Common myeloid progenitor, CD34-positive (primary cell): ENCODE measurements around the gene KAZN.

ENCODE experiments used
- CTCF ChIA-PET: fragments of 350-600 bp; sonication (Branson Sonifier 250); formaldehyde crosslinking; loops from one replicate; lab custom pipeline; 2021; ENCODE audit warnings: antibody characterized with exemption; lab: Charles Lee
- POLR2A ChIA-PET: fragments of 350-600 bp; sonication (Branson Sonifier 250); formaldehyde crosslinking; loops from one replicate; lab custom pipeline; 2021; ENCODE audit warnings: antibody characterized with exemption; lab: Charles Lee
- DNase-seq, 3 donors: peaks; one replicate each; pipeline versions ENCODE4 v3.0.0 to v3.0.0-alpha.2; 2013
- H3K27ac ChIP-seq, 2 experiments: 1 replicate in 1 of 2; 2 replicates in 1 of 2; pipeline ENCODE4 v1.7.0; 2013; ENCODE audit warnings: inconsistent platforms in 2 of 2, low read length in 2 of 2, mild to moderate bottlenecking in 2 of 2, low read depth in 1 of 2, moderate library complexity in 1 of 2; ENCODE audit not compliant: severe bottlenecking in 2 of 2, insufficient read depth in 1 of 2, poor library complexity in 1 of 2
- H3K27me3 ChIP-seq, 5 experiments: replicated peaks in 2 of 5; 1 replicate in 3 of 5; 2 replicates in 2 of 5; pipeline versions ENCODE4 v1.6.1 to v1.7.0; 2013; ENCODE audit warnings: low read length in 4 of 5, mild to moderate bottlenecking in 2 of 5, moderate library complexity in 2 of 5, inconsistent platforms in 1 of 5; ENCODE audit not compliant: insufficient read depth in 5 of 5, control insufficient read depth in 4 of 5
- H3K36me3 ChIP-seq, 4 experiments: 1 replicate in 2 of 4; 2 replicates in 2 of 4; pipeline versions ENCODE4 v1.6.1 to v1.7.0; 2013; ENCODE audit warnings: low read length in 3 of 4, control low read depth in 1 of 4, mild to moderate bottlenecking in 1 of 4; ENCODE audit not compliant: control insufficient read depth in 4 of 4, insufficient read depth in 4 of 4
- H3K4me1 ChIP-seq, 4 experiments: 1 replicate in 3 of 4; 2 replicates in 1 of 4; pipeline versions ENCODE4 v1.6.1 to v1.7.1; 2013; ENCODE audit warnings: low read length in 3 of 4, mild to moderate bottlenecking in 3 of 4, control low read depth in 1 of 4, inconsistent platforms in 1 of 4, moderate library complexity in 1 of 4; ENCODE audit not compliant: control insufficient read depth in 4 of 4, insufficient read depth in 4 of 4; ENCODE audit errors: control extremely low read depth in 1 of 4
- H3K4me3 ChIP-seq, 7 experiments: 1 replicate in 4 of 7; 2 replicates in 3 of 7; pipeline versions ENCODE4 v1.5.1 to v1.7.0; 2013; ENCODE audit warnings: mild to moderate bottlenecking in 7 of 7, low read length in 6 of 7, moderate library complexity in 6 of 7, inconsistent platforms in 2 of 7, low read depth in 2 of 7, control low read depth in 1 of 7; ENCODE audit not compliant: insufficient read depth in 4 of 7, control insufficient read depth in 1 of 7; ENCODE audit errors: extremely low read depth in 1 of 7
- H3K9me3 ChIP-seq, 5 experiments: 1 replicate in 4 of 5; 2 replicates in 1 of 5; pipeline versions ENCODE4 v1.6.1 to v1.7.1; 2013; ENCODE audit warnings: low read length in 4 of 5, mild to moderate bottlenecking in 2 of 5, inconsistent platforms in 1 of 5, low read depth in 1 of 5, moderate library complexity in 1 of 5; ENCODE audit not compliant: control insufficient read depth in 4 of 5, insufficient read depth in 2 of 5; ENCODE audit errors: control extremely low read depth in 1 of 5
- WGBS: methylation state at CpG from one replicate; pipeline ENCODE4 v1.1.5; 2013; ENCODE audit not compliant: insufficient coverage; 5-methylcytosine and 5-hydroxymethylcytosine counted together

The KAZN gene

DNA sequence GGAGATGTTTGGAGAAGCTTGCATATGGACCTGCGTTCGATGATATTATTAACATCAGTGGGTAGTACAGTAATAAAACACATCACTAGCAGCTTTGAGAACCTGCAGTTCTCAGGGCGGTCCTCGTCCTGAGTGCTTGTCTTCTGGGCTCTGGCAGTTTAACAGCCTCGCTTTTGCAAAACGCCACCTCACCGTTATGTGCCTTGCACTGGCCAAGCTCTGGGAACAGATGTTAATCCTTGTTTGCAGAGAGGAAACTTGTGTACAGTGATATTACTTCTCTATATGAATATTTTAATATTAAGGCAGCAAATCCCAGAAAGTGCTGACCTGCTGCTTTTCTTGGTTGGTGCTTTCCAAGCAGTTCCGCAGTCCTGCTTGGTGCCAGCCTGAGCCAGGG, 387.7 kb downstream of the KAZN start:
- Histone ChIP-seq H3K4me1 (no peaks in the 10 kb centered on the region), H3K4me3 (no peak overlapping the region), H3K9me3 (no peaks in the 10 kb centered on the region), H3K36me3 (no peaks in the 10 kb centered on the region), H3K27ac (no peak overlapping the region), H3K27me3 (no peaks in the 10 kb centered on the region)
- CTCF ChIA-PET: no interaction called here
- WGBS: 99% methylated on average over 7 of the region's 8 CpGs
- POLR2A ChIA-PET: no interaction called here
- DNase-seq: no peak

DNA sequence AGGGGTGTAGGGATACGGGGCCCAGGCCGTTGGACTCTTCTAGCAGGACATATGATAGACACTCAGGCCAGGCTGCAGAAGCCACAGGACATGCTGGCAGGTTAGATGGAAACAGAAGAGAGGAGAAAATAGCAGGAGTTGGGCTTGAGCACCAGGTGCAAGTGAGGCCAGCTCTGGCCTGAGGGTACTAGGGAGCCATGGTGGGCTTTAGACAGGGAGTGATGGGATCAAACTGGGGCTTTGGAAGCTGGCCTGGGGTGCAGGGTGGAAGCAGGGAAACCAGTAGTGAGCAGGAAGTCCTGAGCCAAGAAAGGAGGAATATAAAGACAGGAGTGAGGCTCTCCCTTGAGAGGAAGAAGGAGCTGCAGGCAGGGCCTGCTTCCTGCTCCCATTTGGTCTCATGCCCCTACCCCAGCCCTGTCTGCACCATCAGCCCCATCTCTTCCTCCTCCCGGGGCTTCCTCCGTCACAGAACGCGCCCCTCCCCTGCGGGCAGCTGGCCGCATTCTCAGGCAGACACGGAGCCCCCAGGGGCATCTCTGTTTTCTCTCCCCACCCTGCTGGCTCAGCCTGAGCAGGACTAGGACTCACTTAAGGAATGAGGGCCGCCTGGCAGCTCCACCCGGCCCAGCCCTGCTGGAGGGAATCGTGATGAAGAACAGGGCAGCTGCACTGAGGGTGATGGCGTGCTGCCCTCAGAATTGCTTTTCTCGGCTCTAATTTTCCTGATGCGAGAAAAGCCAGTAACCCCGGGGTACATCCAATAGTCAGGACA, 389.5 kb downstream of the KAZN start:
- ChIA-PET POLR2A (interaction anchor here (0.7 kb wide), 1 partner anchor 9 kb away, joined by 3 read pairs; no protein-coding TSS in a partner anchor), CTCF (no interaction called here)
- H3K4me1 ChIP-seq: no peaks in the 10 kb centered on the region
- no peak for DNase-seq
- no peak overlapping the region for H3K27ac ChIP-seq
- no peaks in the 10 kb centered on the region for H3K9me3 ChIP-seq
- H3K36me3 ChIP-seq: no peaks in the 10 kb centered on the region
- 92% methylated on average over 11 of the region's 16 CpGs for WGBS
- no peak overlapping the region for H3K4me3 ChIP-seq
- no peaks in the 10 kb centered on the region for H3K27me3 ChIP-seq

DNA sequence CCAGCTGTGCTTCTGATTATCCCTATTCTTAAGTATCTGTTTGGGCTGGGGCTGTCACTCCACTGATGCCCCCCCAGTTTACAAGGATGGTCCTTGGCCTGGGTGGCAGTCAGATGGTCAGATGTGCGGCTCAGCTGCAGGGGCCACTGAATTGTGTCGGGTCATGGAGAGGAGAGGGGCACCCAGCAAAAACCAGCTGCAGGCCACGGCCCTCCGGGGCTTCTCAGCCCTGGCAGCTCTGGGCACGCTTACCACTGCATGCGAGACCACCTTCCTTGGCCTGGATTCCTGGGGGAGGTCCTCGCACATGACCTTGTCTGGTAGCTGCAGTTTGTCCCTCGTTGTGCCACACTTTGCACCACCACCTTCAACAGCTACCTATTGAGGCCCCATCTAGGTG, 390.2 kb downstream of the KAZN start:
- H3K36me3 ChIP-seq: no peaks in the 10 kb centered on the region
- no peaks in the 10 kb centered on the region for H3K9me3 ChIP-seq
- CTCF ChIA-PET: interaction anchor here (0.6 kb wide), 1 partner anchor 48 kb away, joined by 3 read pairs; no protein-coding TSS in a partner anchor
- H3K27me3 ChIP-seq: no peaks in the 10 kb centered on the region
- no peaks in the 10 kb centered on the region for H3K4me1 ChIP-seq
- no peak for DNase-seq
- no peak overlapping the region for H3K27ac ChIP-seq
- POLR2A ChIA-PET: no interaction called here
- 97% methylated on average over 8 of the region's 8 CpGs for WGBS
- no peak overlapping the region for H3K4me3 ChIP-seq

DNA sequence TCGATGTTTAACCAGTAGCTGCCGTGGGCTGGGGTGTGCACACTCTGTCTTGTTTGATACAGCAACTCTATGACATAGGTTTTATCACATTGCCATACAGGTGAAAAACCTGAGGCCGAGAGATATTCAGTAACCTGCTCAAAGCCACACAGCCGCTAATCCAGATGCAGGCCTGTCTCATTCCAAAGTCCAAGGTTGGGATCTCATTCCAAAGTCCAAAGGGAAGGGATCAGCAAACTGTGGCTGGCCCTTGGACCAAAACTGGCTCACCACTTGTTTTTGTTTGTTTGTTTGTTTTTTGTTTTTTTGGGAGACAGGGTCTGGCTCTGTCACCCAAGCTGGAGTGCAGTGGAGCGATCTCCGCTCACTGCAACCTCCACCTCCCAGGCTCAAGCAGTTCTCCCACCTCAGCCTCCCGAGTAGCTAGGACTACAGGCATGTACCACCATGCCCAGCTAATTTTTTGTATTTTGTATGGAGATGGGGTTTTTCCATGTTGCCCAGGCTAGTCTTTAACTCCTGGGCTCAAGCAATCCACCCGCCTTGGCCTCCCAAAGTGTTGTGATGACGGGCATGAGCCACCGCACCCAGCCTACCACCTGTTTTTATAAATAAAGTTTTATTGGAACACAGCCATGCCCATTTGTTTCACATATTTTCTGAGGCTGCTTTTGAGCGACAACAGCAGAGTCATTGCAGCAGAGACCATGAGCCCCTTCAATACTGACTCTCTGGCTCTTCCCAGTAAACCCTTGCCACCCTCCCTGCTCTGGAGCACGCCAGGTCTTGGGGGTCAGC, 391.6 kb downstream of the KAZN start:
- no peaks in the 10 kb centered on the region for H3K27me3 ChIP-seq
- 100% methylated on average over 7 of the region's 12 CpGs for WGBS
- H3K27ac ChIP-seq: no peak overlapping the region
- H3K4me1 ChIP-seq: peaks cover 0 to 4% (median 0%) of the 10 kb centered on the region in 4 experiments
- POLR2A ChIA-PET: no interaction called here
- no peak overlapping the region for H3K4me3 ChIP-seq
- CTCF ChIA-PET: no interaction called here
- DNase-seq: no peak
- H3K9me3 ChIP-seq: no peaks in the 10 kb centered on the region
- no peaks in the 10 kb centered on the region for H3K36me3 ChIP-seq

DNA sequence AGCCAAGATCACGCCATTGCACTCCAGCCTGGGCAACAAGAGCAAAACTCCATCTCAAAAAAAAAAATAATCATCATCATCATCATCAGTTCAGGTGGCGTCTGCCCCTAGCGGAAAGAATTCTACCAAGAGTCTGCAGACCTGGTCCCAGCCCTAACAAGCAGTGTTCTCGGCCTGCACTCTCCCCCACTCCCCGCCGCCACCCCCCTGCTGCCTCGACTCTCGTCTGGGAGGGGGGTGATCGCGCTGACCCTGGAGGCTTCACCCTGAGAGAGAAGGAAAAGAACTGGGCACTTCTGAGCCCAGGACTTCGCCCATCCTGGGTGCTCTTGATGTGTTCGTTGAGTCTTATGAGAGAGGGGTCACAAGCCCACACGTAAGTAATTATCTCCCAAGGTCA, 394.9 kb downstream of the KAZN start:
- no peak overlapping the region for H3K27ac ChIP-seq
- no peaks in the 10 kb centered on the region for H3K36me3 ChIP-seq
- DNase-seq: no peak
- no peaks in the 10 kb centered on the region for H3K27me3 ChIP-seq
- no peaks in the 10 kb centered on the region for H3K9me3 ChIP-seq
- ChIA-PET CTCF (no interaction called here), POLR2A (no interaction called here)
- H3K4me1 ChIP-seq: peaks cover 0 to 4% (median 0%) of the 10 kb centered on the region in 4 experiments
- H3K4me3 ChIP-seq: no peak overlapping the region
- WGBS: 89% methylated on average over 13 of the region's 13 CpGs

DNA sequence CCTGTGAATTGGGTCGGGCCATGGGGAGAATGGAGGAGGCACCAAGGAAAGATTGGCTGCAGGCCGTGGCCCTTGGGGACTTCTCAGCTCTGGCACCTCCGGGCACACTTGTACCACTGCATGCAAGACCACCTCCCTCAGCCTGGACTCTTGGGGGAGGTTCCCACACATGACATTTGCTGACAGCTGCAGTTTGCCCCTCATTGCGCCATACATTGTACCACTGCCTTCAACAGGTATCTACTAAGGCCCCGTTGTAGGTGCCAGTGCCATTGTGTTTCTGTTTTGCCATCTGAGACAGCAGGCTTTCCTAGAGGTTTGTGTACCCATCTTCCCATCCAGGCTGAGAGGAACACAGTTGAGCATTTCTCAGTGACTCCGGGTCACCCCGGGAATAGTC, 395.7 kb downstream of the KAZN start:
- 66% methylated on average over 5 of the region's 7 CpGs for WGBS
- no peak for DNase-seq
- H3K4me3 ChIP-seq: no peak overlapping the region
- CTCF ChIA-PET: no interaction called here
- H3K9me3 ChIP-seq: no peaks in the 10 kb centered on the region
- H3K27me3 ChIP-seq: no peaks in the 10 kb centered on the region
- H3K27ac ChIP-seq: no peak overlapping the region
- H3K36me3 ChIP-seq: no peaks in the 10 kb centered on the region
- POLR2A ChIA-PET: no interaction called here
- peaks cover 0 to 4% (median 0%) of the 10 kb centered on the region in 4 experiments for H3K4me1 ChIP-seq

DNA sequence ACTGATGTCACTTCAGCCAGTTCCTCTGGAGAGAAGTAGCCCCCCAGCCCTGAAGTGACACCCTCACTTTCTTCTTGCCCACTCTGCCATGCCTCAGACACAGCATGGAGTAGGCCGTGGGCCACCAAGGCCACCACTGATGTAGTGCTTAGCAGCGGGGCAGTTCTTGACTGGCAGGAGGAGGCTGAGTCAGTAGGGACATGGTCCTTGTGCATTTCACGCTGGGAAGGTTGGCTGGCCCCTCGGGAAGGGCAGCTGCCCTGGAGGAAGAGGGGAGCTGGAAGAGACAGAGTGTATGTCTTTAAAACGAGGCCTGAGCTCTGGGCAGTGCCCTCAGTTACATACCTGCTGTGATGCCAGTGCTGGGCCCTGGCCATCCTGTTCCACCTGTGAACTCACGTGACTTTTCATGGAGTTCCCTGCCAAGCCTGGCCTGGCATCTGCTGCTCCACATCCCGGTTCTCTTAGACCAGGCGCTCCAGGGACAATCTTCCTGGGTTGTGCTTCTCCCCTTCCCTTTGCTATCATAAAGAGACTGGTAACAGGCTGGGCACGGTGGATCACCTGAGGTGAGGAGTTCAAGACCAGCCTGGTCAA, 396.5 kb downstream of the KAZN start:
- peaks cover 0 to 4% (median 0%) of the 10 kb centered on the region in 4 experiments for H3K4me1 ChIP-seq
- WGBS: 99% methylated on average over 8 of the region's 9 CpGs
- peaks cover 0 to under 1% (median 0%) of the 10 kb centered on the region in 5 experiments for H3K27me3 ChIP-seq
- ChIA-PET CTCF (no interaction called here), POLR2A (no interaction called here)
- no peaks in the 10 kb centered on the region for H3K9me3 ChIP-seq
- no peak overlapping the region for H3K27ac ChIP-seq
- DNase-seq: no peak
- H3K36me3 ChIP-seq: no peaks in the 10 kb centered on the region
- no peak overlapping the region for H3K4me3 ChIP-seq
